ENCODE data around the gene ZP2. TPM values are rescaled to one million over a fixed set of nuclear protein-coding genes. Genes with fewer than 3 reads are reported as not detected.

Gene ZP2
- total and polyA plus RNA-seq, 9 of the 15 experiments (the other 6 are each of a cell fraction or from before 2014, with no cell fraction given) = not detected

DNA sequence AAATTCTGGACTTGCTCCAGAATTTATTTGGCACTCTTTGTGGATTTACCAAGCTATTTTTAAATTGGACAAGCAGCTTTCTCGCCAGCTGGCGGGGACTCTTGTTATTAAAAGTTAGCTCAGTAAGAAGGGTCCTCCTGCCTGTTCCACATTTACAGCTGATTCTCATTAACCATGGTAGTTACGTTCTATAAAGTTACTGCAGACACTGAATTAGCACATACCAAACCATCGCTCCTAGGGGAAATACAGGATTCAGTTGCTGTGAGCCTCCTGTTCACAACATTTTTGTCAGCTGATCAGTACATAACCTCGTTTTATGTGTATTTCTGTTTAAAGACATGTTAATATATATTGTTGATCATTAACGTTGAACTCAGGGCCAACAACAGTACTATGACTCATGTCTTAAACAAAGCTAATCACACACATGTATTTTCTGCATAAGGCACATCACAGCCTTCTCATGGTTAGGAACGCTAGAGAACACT is 48.7 kb downstream of the ZP2 start (continued):
- TF ChIP-seq, protein P1, sequence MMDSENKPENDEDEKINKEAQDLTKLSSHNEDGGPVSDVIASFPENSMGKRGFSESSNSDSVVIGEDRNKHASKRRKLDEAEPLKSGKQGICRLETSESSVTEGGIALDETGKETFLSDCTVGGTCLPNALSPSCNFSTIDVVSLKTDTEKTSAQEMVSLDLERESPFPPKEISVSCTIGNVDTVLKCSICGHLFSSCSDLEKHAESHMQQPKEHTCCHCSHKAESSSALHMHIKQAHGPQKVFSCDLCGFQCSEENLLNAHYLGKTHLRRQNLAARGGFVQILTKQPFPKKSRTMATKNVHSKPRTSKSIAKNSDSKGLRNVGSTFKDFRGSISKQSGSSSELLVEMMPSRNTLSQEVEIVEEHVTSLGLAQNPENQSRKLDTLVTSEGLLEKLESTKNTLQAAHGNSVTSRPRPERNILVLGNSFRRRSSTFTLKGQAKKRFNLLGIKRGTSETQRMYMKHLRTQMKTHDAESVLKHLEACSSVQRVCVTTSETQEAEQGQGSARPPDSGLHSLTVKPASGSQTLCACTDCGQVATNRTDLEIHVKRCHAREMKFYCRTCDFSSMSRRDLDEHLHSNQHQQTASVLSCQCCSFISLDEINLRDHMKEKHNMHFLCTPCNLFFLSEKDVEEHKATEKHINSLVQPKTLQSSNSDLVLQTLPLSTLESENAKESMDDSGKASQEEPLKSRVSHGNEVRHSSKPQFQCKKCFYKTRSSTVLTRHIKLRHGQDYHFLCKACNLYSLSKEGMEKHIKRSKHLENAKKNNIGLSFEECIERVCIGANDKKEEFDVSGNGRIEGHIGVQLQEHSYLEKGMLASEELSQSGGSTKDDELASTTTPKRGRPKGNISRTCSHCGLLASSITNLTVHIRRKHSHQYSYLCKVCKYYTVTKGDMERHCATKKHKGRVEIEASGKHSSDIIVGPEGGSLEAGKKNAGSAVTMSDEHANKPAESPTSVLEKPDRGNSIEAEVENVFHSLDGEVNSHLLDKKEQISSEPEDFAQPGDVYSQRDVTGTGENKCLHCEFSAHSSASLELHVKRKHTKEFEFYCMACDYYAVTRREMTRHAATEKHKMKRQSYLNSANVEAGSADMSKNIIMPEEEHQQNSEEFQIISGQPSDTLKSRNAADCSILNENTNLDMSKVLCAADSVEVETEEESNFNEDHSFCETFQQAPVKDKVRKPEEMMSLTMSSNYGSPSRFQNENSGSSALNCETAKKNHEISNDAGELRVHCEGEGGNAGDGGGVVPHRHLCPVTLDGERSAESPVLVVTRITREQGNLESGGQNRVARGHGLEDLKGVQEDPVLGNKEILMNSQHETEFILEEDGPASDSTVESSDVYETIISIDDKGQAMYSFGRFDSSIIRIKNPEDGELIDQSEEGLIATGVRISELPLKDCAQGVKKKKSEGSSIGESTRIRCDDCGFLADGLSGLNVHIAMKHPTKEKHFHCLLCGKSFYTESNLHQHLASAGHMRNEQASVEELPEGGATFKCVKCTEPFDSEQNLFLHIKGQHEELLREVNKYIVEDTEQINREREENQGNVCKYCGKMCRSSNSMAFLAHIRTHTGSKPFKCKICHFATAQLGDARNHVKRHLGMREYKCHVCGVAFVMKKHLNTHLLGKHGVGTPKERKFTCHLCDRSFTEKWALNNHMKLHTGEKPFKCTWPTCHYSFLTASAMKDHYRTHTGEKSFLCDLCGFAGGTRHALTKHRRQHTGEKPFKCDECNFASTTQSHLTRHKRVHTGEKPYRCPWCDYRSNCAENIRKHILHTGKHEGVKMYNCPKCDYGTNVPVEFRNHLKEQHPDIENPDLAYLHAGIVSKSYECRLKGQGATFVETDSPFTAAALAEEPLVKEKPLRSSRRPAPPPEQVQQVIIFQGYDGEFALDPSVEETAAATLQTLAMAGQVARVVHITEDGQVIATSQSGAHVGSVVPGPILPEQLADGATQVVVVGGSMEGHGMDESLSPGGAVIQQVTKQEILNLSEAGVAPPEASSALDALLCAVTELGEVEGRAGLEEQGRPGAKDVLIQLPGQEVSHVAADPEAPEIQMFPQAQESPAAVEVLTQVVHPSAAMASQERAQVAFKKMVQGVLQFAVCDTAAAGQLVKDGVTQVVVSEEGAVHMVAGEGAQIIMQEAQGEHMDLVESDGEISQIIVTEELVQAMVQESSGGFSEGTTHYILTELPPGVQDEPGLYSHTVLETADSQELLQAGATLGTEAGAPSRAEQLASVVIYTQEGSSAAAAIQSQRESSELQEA (IDR thresholded peaks at IDR 0.05; ENCODE audit: low read depth) = no peak
- TF ChIP-seq, protein P2, sequence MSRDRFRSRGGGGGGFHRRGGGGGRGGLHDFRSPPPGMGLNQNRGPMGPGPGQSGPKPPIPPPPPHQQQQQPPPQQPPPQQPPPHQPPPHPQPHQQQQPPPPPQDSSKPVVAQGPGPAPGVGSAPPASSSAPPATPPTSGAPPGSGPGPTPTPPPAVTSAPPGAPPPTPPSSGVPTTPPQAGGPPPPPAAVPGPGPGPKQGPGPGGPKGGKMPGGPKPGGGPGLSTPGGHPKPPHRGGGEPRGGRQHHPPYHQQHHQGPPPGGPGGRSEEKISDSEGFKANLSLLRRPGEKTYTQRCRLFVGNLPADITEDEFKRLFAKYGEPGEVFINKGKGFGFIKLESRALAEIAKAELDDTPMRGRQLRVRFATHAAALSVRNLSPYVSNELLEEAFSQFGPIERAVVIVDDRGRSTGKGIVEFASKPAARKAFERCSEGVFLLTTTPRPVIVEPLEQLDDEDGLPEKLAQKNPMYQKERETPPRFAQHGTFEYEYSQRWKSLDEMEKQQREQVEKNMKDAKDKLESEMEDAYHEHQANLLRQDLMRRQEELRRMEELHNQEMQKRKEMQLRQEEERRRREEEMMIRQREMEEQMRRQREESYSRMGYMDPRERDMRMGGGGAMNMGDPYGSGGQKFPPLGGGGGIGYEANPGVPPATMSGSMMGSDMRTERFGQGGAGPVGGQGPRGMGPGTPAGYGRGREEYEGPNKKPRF (IDR thresholded peaks at IDR 0.05; ENCODE audit: low read depth, low read length) = no peak
- no peak for TF ChIP-seq NR4A1 (CRISPR knock-in tag; IDR thresholded peaks at IDR 0.05)
- TF ChIP-seq NR4A1 (tag; IDR thresholded peaks at IDR 0.05) = no peak
- no peak for TF ChIP-seq ZNF507 (tag; conservative IDR thresholded peaks at IDR 0.05)
- TF ChIP-seq, protein P3, sequence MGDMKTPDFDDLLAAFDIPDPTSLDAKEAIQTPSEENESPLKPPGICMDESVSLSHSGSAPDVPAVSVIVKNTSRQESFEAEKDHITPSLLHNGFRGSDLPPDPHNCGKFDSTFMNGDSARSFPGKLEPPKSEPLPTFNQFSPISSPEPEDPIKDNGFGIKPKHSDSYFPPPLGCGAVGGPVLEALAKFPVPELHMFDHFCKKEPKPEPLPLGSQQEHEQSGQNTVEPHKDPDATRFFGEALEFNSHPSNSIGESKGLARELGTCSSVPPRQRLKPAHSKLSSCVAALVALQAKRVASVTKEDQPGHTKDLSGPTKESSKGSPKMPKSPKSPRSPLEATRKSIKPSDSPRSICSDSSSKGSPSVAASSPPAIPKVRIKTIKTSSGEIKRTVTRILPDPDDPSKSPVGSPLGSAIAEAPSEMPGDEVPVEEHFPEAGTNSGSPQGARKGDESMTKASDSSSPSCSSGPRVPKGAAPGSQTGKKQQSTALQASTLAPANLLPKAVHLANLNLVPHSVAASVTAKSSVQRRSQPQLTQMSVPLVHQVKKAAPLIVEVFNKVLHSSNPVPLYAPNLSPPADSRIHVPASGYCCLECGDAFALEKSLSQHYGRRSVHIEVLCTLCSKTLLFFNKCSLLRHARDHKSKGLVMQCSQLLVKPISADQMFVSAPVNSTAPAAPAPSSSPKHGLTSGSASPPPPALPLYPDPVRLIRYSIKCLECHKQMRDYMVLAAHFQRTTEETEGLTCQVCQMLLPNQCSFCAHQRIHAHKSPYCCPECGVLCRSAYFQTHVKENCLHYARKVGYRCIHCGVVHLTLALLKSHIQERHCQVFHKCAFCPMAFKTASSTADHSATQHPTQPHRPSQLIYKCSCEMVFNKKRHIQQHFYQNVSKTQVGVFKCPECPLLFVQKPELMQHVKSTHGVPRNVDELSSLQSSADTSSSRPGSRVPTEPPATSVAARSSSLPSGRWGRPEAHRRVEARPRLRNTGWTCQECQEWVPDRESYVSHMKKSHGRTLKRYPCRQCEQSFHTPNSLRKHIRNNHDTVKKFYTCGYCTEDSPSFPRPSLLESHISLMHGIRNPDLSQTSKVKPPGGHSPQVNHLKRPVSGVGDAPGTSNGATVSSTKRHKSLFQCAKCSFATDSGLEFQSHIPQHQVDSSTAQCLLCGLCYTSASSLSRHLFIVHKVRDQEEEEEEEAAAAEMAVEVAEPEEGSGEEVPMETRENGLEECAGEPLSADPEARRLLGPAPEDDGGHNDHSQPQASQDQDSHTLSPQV (IDR thresholded peaks at IDR 0.05) = no peak
- no peak for TF ChIP-seq XRCC5 (IDR thresholded peaks at IDR 0.05; ENCODE audit: low read depth, low read length)
- no peak for TF ChIP-seq CREBBP (IDR thresholded peaks at IDR 0.05; ENCODE audit: low read depth, low read length)
